Activated CD4-positive, alpha-beta T cell treated with anti-CD3 and anti-CD28 coated beads for 36 hours (primary cell): ENCODE measurements around the gene PRND. TPM values are rescaled to one million over a fixed set of nuclear protein-coding genes. Genes with fewer than 3 reads are reported as not detected.
A peak's percentile ranks its signal among the peaks of the same experiment; 100 is the strongest.

Experiments used
- ATAC-seq: fragments of 200-7000 bp; cut with Tn5 transposase; one replicate; pipeline ENCODE4 v1.10.0; 2021; ENCODE audit warnings: mild to moderate bottlenecking, moderate library complexity
- CTCF ChIA-PET: fragments of 350-600 bp; sonication (Branson Sonifier 250); formaldehyde crosslinking; loops from one replicate; lab custom pipeline; 2021; ENCODE audit warnings: antibody characterized with exemption; lab: Charles Lee
- POLR2A ChIA-PET: fragments of 350-600 bp; sonication (Branson Sonifier 250); formaldehyde crosslinking; loops from one replicate; lab custom pipeline; 2021; ENCODE audit warnings: antibody characterized with exemption, inconsistent platforms; lab: Charles Lee
- DNase-seq: peaks from one replicate; pipeline ENCODE4 v3.0.0-alpha.2; 2020
- H3K27ac Mint-ChIP-seq: one replicate; pipeline ENCODE4 v1.8.0; 2021; ENCODE audit warnings: mixed read lengths
- H3K27me3 Mint-ChIP-seq: one replicate; pipeline ENCODE4 v1.8.0; 2021; ENCODE audit warnings: mixed read lengths
- H3K36me3 Mint-ChIP-seq: one replicate; pipeline ENCODE4 v1.8.0; 2021; ENCODE audit warnings: low read depth, mixed read lengths
- H3K4me1 Mint-ChIP-seq: one replicate; pipeline ENCODE4 v1.8.0; 2021; ENCODE audit warnings: mixed read lengths
- H3K4me3 Mint-ChIP-seq: one replicate; pipeline ENCODE4 v1.8.0; 2021; ENCODE audit warnings: mild to moderate bottlenecking, moderate library complexity, mixed read lengths
- H3K9me3 Mint-ChIP-seq: one replicate; pipeline ENCODE4 v1.8.0; 2021; ENCODE audit warnings: low read depth, mixed read lengths
- intact Hi-C, 2 experiments: fragments of 100-400 bp; cut with DNase I in 1 of 2; cut with micrococcal nuclease in 1 of 2; formaldehyde crosslinking; loops; one replicate each; pipeline versions ENCODE4 v1.14.2 to v1.15.1; 2022 to 2024; cut with DNase I, micrococcal nuclease
- total RNA-seq, 2 experiments: library from RNA; stranded (reverse); gene quantifications; one replicate each; pipeline ENCODE4 v1.2.3, GENCODE V29; 2021

PRND gene, protein sequence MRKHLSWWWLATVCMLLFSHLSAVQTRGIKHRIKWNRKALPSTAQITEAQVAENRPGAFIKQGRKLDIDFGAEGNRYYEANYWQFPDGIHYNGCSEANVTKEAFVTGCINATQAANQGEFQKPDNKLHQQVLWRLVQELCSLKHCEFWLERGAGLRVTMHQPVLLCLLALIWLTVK
- total RNA-seq, result not detected

DNA sequence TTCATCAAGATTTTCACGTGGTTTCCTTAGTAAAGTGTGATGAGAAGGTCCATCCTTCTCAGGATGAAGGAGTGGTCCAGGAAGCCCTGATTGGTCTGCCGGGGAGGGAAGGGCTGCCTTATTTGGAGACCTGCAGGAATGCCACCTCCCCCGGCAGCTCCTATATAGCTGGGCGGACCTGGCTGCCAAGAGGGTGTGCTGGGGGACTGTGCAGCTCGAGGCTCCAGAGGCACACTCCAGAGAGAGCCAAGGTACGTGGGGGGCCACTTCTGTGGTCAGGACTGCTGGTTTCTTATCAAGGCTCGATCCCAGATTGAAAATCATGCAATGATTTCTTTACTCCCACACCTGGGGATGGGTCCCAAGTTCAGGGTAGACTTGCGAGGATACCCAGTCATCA is at the start of gene PRND:
PRND (plus strand) TSS at position 191 of the 400 bp plus-strand sequence. CDS start 2,643 bp downstream, outside the sequence.
- no peak within 1 kb of the TSS for H3K4me3 Mint-ChIP-seq
- POLR2A ChIA-PET, result no interaction called here
- no peak for ATAC-seq

DNA sequence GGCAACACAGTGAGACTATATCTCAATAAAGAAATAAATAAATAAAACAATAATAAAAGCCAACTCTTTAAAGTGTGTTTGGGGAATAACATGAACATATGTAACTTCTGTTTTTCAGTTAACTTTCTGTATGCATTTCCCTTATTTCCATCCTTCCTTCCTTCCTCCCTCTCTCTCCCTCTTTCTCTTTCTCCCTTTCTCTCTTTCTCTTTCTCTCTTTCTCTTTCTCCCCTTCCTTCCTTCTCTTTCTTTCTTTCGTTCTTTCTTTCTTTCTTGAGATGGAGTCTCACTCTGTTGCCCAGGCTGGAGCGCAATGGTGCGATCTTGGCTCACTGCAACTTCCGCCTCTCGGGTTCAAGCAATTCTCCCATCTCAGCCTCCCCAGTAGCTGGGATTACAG is 48.8 kb upstream of the PRND start:
- peaks cover 6% of the 10 kb centered on the region for H3K4me1 Mint-ChIP-seq
- DNase-seq (no peak), ATAC-seq (no peak)
- intact Hi-C loops, result loop anchor here in 1 of 2 experiments (1.0 kb wide), 1 partner anchor 29 kb away; no protein-coding TSS in a partner anchor
- ChIA-PET POLR2A (no interaction called here), CTCF (interaction anchor here (0.7 to 1.6 kb wide), 5 partner anchors 16 to 79 kb away, joined by 3 to 7 read pairs (median 3); no protein-coding TSS in a partner anchor)
- H3K9me3 Mint-ChIP-seq, result no peaks in the 10 kb centered on the region
- H3K4me3 Mint-ChIP-seq, result no peak overlapping the region
- H3K36me3 Mint-ChIP-seq, result no peaks in the 10 kb centered on the region
- no peaks in the 10 kb centered on the region for H3K27me3 Mint-ChIP-seq
- H3K27ac Mint-ChIP-seq, result no peak overlapping the region

More for the DNA sequence above, at the start of gene PRND:
- H3K27ac Mint-ChIP-seq, result no peak within 1 kb of the TSS
- intact Hi-C loops, result no loop called here
- no peaks in the 10 kb centered on the region for H3K9me3 Mint-ChIP-seq
- peaks cover 11% of the 10 kb centered on the region for H3K4me1 Mint-ChIP-seq
- no peaks in the 10 kb centered on the region for H3K36me3 Mint-ChIP-seq
- CTCF ChIA-PET, result interaction anchor here (0.6 to 9.9 kb wide), 8 partner anchors 14 to 171 kb away, joined by 3 to 193 read pairs (median 3); no protein-coding TSS in a partner anchor
- no peaks in the 10 kb centered on the region for H3K27me3 Mint-ChIP-seq
- no peak for DNase-seq

DNA sequence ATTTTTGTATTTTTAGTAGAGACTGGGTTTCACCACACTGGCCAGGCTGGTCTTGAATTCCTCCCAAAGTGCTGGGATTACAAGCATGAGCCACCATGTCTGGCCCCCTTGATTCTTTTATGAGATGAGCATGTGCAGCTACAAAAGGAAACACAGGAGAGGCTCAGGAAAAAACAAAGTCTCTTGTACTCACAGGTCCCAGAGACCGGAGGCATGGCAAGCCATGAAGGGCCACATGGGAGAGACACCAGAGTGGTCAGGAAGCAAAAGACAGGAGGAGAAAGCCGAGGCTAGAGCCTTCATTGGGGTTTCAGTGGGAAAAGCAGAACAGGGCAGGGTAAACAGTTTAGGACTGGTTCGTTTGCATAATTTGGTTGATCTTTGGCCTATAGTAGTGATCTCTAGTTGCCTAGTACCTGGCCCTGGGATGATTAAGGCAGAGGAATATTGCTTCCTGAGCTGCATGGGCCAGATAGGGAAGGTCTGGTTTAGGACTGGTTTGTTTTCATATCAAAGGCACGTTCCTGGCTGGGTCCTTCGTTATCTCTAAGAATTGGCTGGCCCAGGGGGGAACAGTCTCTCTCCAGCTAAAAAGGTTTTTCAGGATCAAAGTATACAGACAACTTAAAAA is 48.2 kb upstream of the PRND start:
- no peaks in the 10 kb centered on the region for H3K27me3 Mint-ChIP-seq
- no peak overlapping the region for H3K27ac Mint-ChIP-seq
- H3K4me3 Mint-ChIP-seq, result no peak overlapping the region
- intact Hi-C loops, result loop anchor here in 1 of 2 experiments (1.0 kb wide), 1 partner anchor 29 kb away; no protein-coding TSS in a partner anchor
- ATAC-seq (no peak), DNase-seq (no peak)
- H3K9me3 Mint-ChIP-seq, result no peaks in the 10 kb centered on the region
- no peaks in the 10 kb centered on the region for H3K36me3 Mint-ChIP-seq
- CTCF ChIA-PET, result interaction anchor here (0.7 to 1.1 kb wide), 3 partner anchors 17 to 68 kb away, joined by 3 to 7 read pairs (median 3); no protein-coding TSS in a partner anchor
- H3K4me1 Mint-ChIP-seq, result peaks cover 8% of the 10 kb centered on the region
- POLR2A ChIA-PET, result no interaction called here

DNA sequence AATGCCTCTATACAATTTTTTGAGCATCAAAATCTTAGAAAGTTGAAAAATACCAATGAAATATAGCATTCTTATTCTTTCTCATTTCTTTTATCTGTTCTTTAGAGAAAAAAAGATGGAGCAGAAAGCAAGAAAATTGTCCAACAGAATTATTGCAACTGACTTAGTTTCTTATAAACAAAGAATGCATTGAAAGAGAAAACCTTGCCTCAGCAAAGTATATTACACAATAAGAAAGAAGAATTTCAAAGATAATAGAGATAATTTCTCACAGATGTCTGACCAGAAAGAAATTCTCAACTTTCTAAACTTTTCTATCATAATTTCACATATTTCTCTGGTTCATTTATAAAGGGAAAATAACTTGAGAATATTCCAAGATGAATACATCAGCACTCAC is 47.0 kb upstream of the PRND start:
- ChIA-PET CTCF (no interaction called here), POLR2A (no interaction called here)
- DNase-seq (no peak), ATAC-seq (no peak)
- no peaks in the 10 kb centered on the region for H3K9me3 Mint-ChIP-seq
- no peaks in the 10 kb centered on the region for H3K36me3 Mint-ChIP-seq
- H3K4me3 Mint-ChIP-seq, result no peak overlapping the region
- intact Hi-C loops, result no loop called here
- H3K27me3 Mint-ChIP-seq, result no peaks in the 10 kb centered on the region
- H3K4me1 Mint-ChIP-seq, result peaks cover 8% of the 10 kb centered on the region
- H3K27ac Mint-ChIP-seq, result no peak overlapping the region

DNA sequence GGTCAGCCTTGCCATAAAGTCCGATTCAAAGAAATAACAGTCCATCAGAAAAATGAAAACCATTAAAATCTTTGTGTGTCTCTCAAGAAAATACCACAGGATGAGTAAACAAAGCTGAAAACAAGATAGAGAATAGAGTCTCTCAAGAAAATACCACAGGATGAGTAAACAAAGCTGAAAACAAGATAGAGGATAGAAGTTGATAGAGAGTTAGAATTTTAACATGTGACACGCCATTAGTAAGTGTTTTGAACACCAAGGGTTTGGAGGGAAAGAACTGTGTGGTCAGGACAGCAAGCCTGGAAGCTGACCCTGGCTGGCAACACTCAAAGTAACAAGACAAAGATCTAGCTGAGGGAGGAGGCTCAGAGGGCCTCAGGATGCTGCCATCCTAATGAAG is 43.9 kb upstream of the PRND start:
- H3K27me3 Mint-ChIP-seq, result no peaks in the 10 kb centered on the region
- no peak overlapping the region for H3K4me3 Mint-ChIP-seq
- ATAC-seq (no peak), DNase-seq (no peak)
- POLR2A ChIA-PET, result no interaction called here
- H3K9me3 Mint-ChIP-seq, result no peaks in the 10 kb centered on the region
- intact Hi-C loops, result no loop called here
- CTCF ChIA-PET, result interaction anchor here (0.8 to 1.2 kb wide), 4 partner anchors 12 to 19 kb away, joined by 3 to 4 read pairs (median 3); no protein-coding TSS in a partner anchor
- H3K36me3 Mint-ChIP-seq, result no peaks in the 10 kb centered on the region
- H3K27ac Mint-ChIP-seq, result no peak overlapping the region
- H3K4me1 Mint-ChIP-seq, result peaks cover 5% of the 10 kb centered on the region

DNA sequence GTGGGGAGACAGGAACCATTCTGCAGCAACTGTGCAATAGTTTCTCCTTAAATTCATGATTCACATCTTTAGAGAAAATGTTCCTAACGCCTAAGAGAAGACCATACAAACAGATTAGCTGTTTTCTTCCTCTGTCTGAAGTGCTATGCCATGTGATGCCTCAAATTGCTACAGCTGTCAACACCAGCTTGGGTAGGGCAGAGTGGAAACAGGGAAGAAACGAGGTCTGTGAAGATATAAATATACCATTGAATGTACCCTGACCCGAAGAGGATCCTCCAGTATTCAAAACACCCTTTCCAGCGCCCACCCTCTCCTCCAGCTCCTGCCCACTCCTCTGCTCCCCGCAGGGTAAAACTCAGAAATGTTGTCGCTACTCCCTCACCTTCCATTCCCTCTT is 40.3 kb upstream of the PRND start:
- intact Hi-C loops, result no loop called here
- DNase-seq (no peak), ATAC-seq (no peak)
- Mint-ChIP-seq H3K9me3 (no peaks in the 10 kb centered on the region), H3K27ac (no peak overlapping the region), H3K4me3 (no peak overlapping the region), H3K27me3 (no peaks in the 10 kb centered on the region), H3K36me3 (no peaks in the 10 kb centered on the region), H3K4me1 (peaks cover 34% of the 10 kb centered on the region)
- CTCF ChIA-PET, result no interaction called here
- POLR2A ChIA-PET, result no interaction called here

DNA sequence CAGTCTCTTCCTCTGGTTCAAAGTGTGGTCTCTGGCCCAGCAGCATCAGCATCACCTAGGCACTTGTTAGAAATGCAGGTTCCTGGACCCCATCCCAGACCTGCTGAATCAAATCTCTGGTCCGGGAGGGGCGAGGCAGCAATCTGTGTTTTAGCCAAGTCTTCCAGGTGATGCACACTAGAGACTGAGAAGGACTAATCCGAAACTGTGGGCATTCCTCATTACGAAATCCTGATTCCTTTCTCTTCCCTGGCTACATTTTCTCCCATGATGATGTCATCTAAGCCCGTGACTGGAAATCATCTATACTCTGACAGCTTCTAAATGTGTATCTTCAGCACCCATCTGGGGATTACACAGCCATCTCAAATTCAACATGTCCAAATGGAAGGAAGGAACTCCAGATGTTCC is 39.7 kb upstream of the PRND start:
- intact Hi-C loops, result no loop called here
- H3K36me3 Mint-ChIP-seq, result no peaks in the 10 kb centered on the region
- no peak overlapping the region for H3K27ac Mint-ChIP-seq
- no peaks in the 10 kb centered on the region for H3K9me3 Mint-ChIP-seq
- no peak overlapping the region for H3K4me3 Mint-ChIP-seq
- H3K27me3 Mint-ChIP-seq, result no peaks in the 10 kb centered on the region
- CTCF ChIA-PET, result no interaction called here
- no peak for DNase-seq
- peaks cover 34% of the 10 kb centered on the region for H3K4me1 Mint-ChIP-seq
- POLR2A ChIA-PET, result no interaction called here
- no peak for ATAC-seq

DNA sequence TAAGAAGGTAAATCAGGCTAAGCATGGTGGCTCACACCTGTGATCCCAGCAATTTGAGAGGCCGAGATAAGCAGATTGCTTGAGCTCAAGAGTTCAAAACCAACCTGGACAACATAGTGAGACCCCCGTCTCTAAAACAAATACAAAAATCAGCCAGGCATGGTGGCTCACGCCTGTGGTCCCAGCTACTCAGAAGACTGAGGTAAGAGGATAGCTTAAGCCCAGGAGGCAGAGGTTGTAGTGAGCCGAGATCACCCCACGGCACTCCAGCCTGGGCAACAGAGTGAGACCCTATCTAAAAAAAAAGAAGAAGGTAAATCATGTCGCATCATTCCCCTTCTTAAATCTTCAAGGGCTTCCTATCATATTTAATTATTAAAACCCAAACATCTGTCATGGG is 39.0 kb upstream of the PRND start:
- H3K27ac Mint-ChIP-seq, result no peak overlapping the region
- no peaks in the 10 kb centered on the region for H3K27me3 Mint-ChIP-seq
- H3K4me1 Mint-ChIP-seq, result peaks cover 40% of the 10 kb centered on the region
- H3K9me3 Mint-ChIP-seq, result no peaks in the 10 kb centered on the region
- H3K36me3 Mint-ChIP-seq, result peaks cover 6% of the 10 kb centered on the region
- DNase-seq (no peak), ATAC-seq (no peak)
- intact Hi-C loops, result no loop called here
- CTCF ChIA-PET, result no interaction called here
- no peak overlapping the region for H3K4me3 Mint-ChIP-seq
- POLR2A ChIA-PET, result no interaction called here

DNA sequence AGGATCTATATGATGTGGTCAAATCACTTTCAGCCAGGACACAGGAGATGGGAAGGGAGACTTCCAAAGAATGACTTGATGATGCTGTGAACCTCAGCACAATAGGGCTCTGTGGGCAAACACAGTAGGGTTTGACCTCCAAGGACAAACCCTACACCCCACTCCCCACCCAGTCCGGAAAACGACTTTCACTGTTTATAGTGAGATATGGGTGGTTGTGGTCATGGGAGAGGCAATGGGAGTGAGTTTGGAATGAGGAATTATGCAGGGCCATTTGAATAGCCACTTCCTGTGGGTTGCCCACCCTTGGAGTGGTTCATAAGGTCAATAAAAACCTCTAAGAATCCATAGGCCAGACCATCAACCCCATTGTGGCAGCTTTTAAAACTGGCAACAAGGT is 38.4 kb upstream of the PRND start:
- no peak for DNase-seq
- ChIA-PET CTCF (interaction anchor here (0.7 kb wide), 1 partner anchor 18 kb away, joined by 4 read pairs; no protein-coding TSS in a partner anchor), POLR2A (interaction anchor here (0.7 kb wide), 1 partner anchor 127 kb away, joined by 3 read pairs; no protein-coding TSS in a partner anchor)
- intact Hi-C loops, result no loop called here
- H3K4me3 Mint-ChIP-seq, result peak overlapping the region; percentile 54
- H3K36me3 Mint-ChIP-seq, result peaks cover 9% of the 10 kb centered on the region
- H3K9me3 Mint-ChIP-seq, result no peaks in the 10 kb centered on the region
- ATAC-seq, result no peak
- H3K27ac Mint-ChIP-seq, result peak overlapping the region; percentile 59
- H3K4me1 Mint-ChIP-seq, result peaks cover 40% of the 10 kb centered on the region
- H3K27me3 Mint-ChIP-seq, result no peaks in the 10 kb centered on the region

DNA sequence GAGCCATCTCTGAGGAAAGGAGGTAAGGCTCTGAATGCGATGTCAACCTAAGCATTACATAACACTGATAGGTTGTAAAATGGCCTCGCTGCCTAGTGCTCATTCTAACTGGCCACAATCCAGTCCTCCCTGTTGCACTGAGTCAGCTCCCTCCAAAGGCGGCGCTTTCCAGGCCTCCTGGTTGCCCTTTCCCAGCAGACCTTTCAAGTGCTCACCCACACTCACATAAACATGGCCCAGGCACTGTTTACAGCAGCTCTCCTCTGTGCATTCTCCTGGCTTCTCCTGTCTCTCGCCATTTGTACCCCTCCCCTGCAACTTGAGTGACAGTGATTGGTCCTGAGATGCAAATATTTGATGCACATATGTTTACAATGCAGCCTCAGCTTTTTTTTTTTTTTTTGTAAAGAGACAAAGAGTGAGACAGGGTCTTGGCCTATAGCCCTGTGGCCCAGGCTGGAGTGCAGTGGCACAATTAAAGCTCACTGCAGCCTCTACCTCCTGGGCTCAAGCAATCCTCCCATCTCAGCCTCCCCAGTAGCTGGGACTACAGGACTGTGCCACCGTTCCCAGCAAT is 36.8 kb upstream of the PRND start:
- Mint-ChIP-seq H3K27me3 (no peaks in the 10 kb centered on the region), H3K36me3 (peaks cover 21% of the 10 kb centered on the region), H3K9me3 (no peaks in the 10 kb centered on the region), H3K27ac (peak overlapping the region; percentile 95), H3K4me1 (peaks cover 55% of the 10 kb centered on the region), H3K4me3 (peak overlapping the region; percentile 77)
- POLR2A ChIA-PET, result interaction anchor here (0.7 kb wide), 1 partner anchor 48 kb away, joined by 3 read pairs; no protein-coding TSS in a partner anchor
- ATAC-seq (no peak), DNase-seq (peak; percentile 16)
- CTCF ChIA-PET, result interaction anchor here (0.5 to 0.9 kb wide), 3 partner anchors 12 to 122 kb away, joined by 3 to 4 read pairs (median 3); no protein-coding TSS in a partner anchor
- intact Hi-C loops, result no loop called here

DNA sequence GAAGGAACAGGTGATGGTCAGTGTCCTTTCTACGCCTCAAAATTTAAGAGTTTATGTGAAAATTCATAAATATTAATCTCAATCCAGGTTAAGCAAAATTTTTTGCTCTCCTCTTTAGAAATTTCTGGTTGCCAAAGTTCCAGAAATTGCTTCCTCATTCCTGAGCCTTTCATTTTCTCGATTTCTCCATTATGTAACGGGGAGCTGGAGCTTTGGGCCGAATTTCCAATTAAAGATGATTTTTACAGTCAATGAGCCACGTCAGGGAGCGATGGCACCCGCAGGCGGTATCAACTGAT is 35.8 kb upstream of the PRND start:
- H3K4me3 Mint-ChIP-seq, result peak overlapping the region; percentile 77
- peaks cover 64% of the 10 kb centered on the region for H3K4me1 Mint-ChIP-seq
- H3K36me3 Mint-ChIP-seq, result peaks cover 29% of the 10 kb centered on the region
- intact Hi-C loops, result no loop called here
- ATAC-seq (no peak), DNase-seq (no peak)
- H3K27me3 Mint-ChIP-seq, result no peaks in the 10 kb centered on the region
- peak overlapping the region; percentile 95 for H3K27ac Mint-ChIP-seq
- H3K9me3 Mint-ChIP-seq, result no peaks in the 10 kb centered on the region
- CTCF ChIA-PET, result no interaction called here
- POLR2A ChIA-PET, result interaction anchor here (0.6 kb wide), 1 partner anchor 863 kb away, joined by 3 read pairs; no protein-coding TSS in a partner anchor
